ENCODE results near the gene ASIC5.
A peak's percentile ranks its signal among the peaks of the same experiment; 100 is the strongest.

Gene ASIC5

GRCh38 chr4:155879767-155880166 lies 13.7 kb upstream of the ASIC5 start:
- DNase-seq, result no peak

GRCh38 chr4:155878611-155879010 lies 12.5 kb upstream of the ASIC5 start:
- no peak for DNase-seq

GRCh38 chr4:155877971-155878370 lies 11.9 kb upstream of the ASIC5 start:
- DNase-seq, result no peak

GRCh38 chr4:155875878-155876277 lies 9.8 kb upstream of the ASIC5 start:
- DNase-seq, result no peak

GRCh38 chr4:155855897-155856296 lies 10.2 kb downstream of the ASIC5 start:
- DNase-seq, result no peak

- DNase-seq, result peak in 2 of 58 donors; percentile 0 to 1
Measured at GRCh38 chr4:155854582-155855226, 11.4 kb downstream of the ASIC5 start.

GRCh38 chr4:155853189-155853588 lies 12.9 kb downstream of the ASIC5 start:
- DNase-seq, result no peak

GRCh38 chr4:155849042-155849441 lies 17.0 kb downstream of the ASIC5 start:
- DNase-seq, result no peak

GRCh38 chr4:155846929-155847328 lies 19.1 kb downstream of the ASIC5 start:
- DNase-seq, result no peak

- no peak for DNase-seq
Measured at GRCh38 chr4:155842080-155842479, 24.0 kb downstream of the ASIC5 start.

GRCh38 chr4:155837203-155837796 lies 28.8 kb downstream of the ASIC5 start:
- DNase-seq, result no peak

GRCh38 chr4:155832664-155833063 lies 33.4 kb downstream of the ASIC5 start:
- no peak for DNase-seq

GRCh38 chr4:155828628-155829027 lies 37.4 kb downstream of the ASIC5 start:
- no peak for DNase-seq

GRCh38 chr4:155822572-155822971 lies 43.5 kb downstream of the ASIC5 start:
- DNase-seq, result no peak

GRCh38 chr4:155820887-155821518 lies 45.1 kb downstream of the ASIC5 start:
- DNase-seq, result no peak

- no peak for DNase-seq
Measured at GRCh38 chr4:155819066-155819465, 47.0 kb downstream of the ASIC5 start.

GRCh38 chr4:155818639-155819038 lies 47.4 kb downstream of the ASIC5 start:
- no peak for DNase-seq

- no peak for DNase-seq
Measured at GRCh38 chr4:155811083-155811482, 55.0 kb downstream of the ASIC5 start.

- DNase-seq, result peak in 2 of 58 donors; percentile 21 to 37
Measured at GRCh38 chr4:155809835-155810234, 56.2 kb downstream of the ASIC5 start.

- no peak for DNase-seq
Measured at GRCh38 chr4:155807021-155807420, 59.1 kb downstream of the ASIC5 start.

- DNase-seq, result no peak
Measured at GRCh38 chr4:155805016-155805415, 61.1 kb downstream of the ASIC5 start.

GRCh38 chr4:155802190-155802959 lies 63.7 kb downstream of the ASIC5 start:
- DNase-seq, result peak in 3 of 58 donors; percentile 5 to 7 (median 6)
